Neural progenitor cell (in vitro differentiated cells): ENCODE data around the gene AK1. TPM values are rescaled to one million over a fixed set of nuclear protein-coding genes. Genes with fewer than 3 reads are reported as not detected.
A peak's percentile ranks its signal among the peaks of the same experiment; 100 is the strongest.

Experiments
- DNase-seq: peaks from one replicate; pipeline ENCODE4 v3.0.0-alpha.2; 2016; ENCODE audit warnings: low spot score
- H2AFZ ChIP-seq: fragments of 200-600 bp; sonication (generic); replicated peaks from 2 replicates; pipeline ENCODE4 v1.6.1; 2016; ENCODE audit warnings: antibody characterized with exemption
- H3F3A ChIP-seq: fragments of 200-600 bp; sonication (generic); 2 replicates; pipeline ENCODE4 v1.6.1; 2016; ENCODE audit warnings: antibody characterized with exemption, low read depth
- H3K27ac ChIP-seq: fragments of 200-600 bp; sonication (generic); 2 replicates; pipeline ENCODE4 v1.5.1; 2016; ENCODE audit warnings: mild to moderate bottlenecking
- H3K27me3 ChIP-seq: fragments of 200-600 bp; sonication (generic); 2 replicates; pipeline ENCODE4 v1.6.1; 2016; ENCODE audit warnings: mild to moderate bottlenecking, moderate library complexity
- H3K36me3 ChIP-seq: fragments of 200-600 bp; sonication (generic); 2 replicates; pipeline ENCODE4 v1.5.1; 2016
- H3K4me1 ChIP-seq: fragments of 200-600 bp; sonication (generic); 2 replicates; pipeline ENCODE4 v1.6.1; 2016; ENCODE audit warnings: mixed run types
- H3K4me2 ChIP-seq: fragments of 200-600 bp; sonication (generic); 2 replicates; pipeline ENCODE4 v1.6.1; 2016
- H3K4me3 ChIP-seq: fragments of 200-600 bp; sonication (generic); 2 replicates; pipeline ENCODE4 v1.5.1; 2016
- H3K79me2 ChIP-seq: fragments of 200-600 bp; sonication (generic); 2 replicates; pipeline ENCODE4 v1.6.1; 2016; ENCODE audit warnings: low read depth
- H3K9ac ChIP-seq: fragments of 200-600 bp; sonication (generic); 2 replicates; pipeline ENCODE4 v1.6.1; 2016
- H3K9me3 ChIP-seq: fragments of 200-600 bp; sonication (generic); 2 replicates; pipeline ENCODE4 v1.5.1; 2016; ENCODE audit warnings: low read depth
- H4K20me1 ChIP-seq: fragments of 200-600 bp; sonication (generic); 2 replicates; pipeline ENCODE4 v1.6.1; 2016; ENCODE audit warnings: low read depth
- H3K27ac Mint-ChIP-seq: 3 replicates; pipeline ENCODE4 v1.8.0; 2021; ENCODE audit warnings: mixed read lengths
- H3K27me3 Mint-ChIP-seq: 2 replicates; pipeline ENCODE4 v1.8.0; 2022; ENCODE audit warnings: low read depth, mild to moderate bottlenecking, inconsistent platforms, moderate library complexity, mixed read lengths; ENCODE audit not compliant: insufficient read depth
- H3K36me3 Mint-ChIP-seq: 3 replicates; pipeline ENCODE4 v1.8.0; 2021; ENCODE audit warnings: mixed read lengths
- H3K4me1 Mint-ChIP-seq: 3 replicates; pipeline ENCODE4 v1.8.0; 2021; ENCODE audit warnings: mixed read lengths
- H3K4me3 Mint-ChIP-seq: 3 replicates; pipeline ENCODE4 v1.8.0; 2021; ENCODE audit warnings: mild to moderate bottlenecking, moderate library complexity, mixed read lengths
- H3K9me3 Mint-ChIP-seq: 3 replicates; pipeline ENCODE4 v1.8.0; 2020; ENCODE audit warnings: mixed read lengths
- EZH2 ChIP-seq: fragments of 200-600 bp; sonication (generic); IDR thresholded peaks from 2 replicates; pipeline ENCODE4 v1.6.1; 2017; ENCODE audit warnings: antibody characterized with exemption, mild to moderate bottlenecking, moderate library complexity
- EZH2phosphoT487 ChIP-seq: fragments of 200-600 bp; sonication (generic); IDR thresholded peaks from 2 replicates; pipeline ENCODE4 v1.6.1; 2017; ENCODE audit warnings: antibody characterized with exemption
- total RNA-seq: library from RNA; depleted of rRNA; stranded (reverse); fragments of >200 nt; gene quantifications from 2 replicates; pipeline ENCODE4 v1.2.3, GENCODE V29; 2015; ENCODE audit warnings: low replicate concordance
- TF ChIP-seq, protein P1 (sequence below): fragments of 200-600 bp; sonication (generic); IDR thresholded peaks from 2 replicates; pipeline ENCODE4 v1.5.1; 2017; ENCODE audit warnings: antibody characterized with exemption, mild to moderate bottlenecking

The AK1 gene
- total RNA-seq, 1 donor from 2014 or later, result 25.6 TPM

DNA sequence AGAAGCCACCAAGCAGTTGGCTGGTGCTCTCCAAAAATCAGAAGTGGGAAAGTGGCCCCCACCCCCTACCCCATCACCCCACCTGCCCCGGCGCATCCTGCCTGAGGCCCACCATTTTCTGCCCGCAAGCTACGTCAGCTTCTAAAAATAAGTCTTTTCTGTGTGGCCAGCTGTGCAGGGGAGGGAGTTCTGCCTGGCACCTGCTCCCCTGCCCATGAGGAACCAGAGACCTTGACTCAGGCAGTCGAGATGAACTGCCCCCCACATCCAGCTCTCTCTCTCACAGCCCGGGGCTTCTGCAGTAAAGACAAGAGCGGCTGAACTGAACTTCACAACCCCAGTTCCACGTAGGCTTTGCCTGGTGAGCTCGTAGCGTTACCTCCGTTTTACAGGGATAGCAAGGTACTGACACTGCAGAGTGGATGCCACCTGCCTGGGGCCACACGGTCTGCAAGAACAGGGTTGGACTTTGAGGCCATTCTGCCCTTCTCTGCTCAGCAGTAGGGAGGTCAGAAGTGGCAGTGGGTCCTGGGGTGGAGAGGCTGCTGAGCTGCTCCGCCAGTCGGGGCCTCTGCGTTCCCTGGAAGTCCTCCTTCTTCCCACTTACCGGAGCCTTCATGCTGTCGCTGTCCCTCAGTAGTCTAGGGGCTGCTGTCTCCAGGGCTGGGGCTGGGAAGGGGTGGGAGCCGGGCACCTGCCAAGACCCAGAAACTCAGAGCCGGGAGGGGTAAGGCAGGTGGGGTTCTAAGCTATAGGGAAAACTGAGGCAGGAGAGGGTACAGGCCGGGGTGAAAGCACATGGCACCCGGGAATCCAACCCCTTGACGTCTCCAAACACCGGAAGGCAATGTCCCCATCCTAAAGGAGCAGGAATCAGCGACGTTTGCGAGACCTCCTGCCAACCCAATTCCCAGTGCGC is 38.6 kb upstream of the AK1 start:
- no peaks in the 10 kb centered on the region for H3K79me2 ChIP-seq
- no peak for DNase-seq
- Mint-ChIP-seq H3K27me3 (peaks cover 10% of the 10 kb centered on the region), H3K4me1 (peaks cover 28% of the 10 kb centered on the region), H3K36me3 (no peaks in the 10 kb centered on the region), H3K9me3 (no peaks in the 10 kb centered on the region), H3K4me3 (peak overlapping the region; percentile 85), H3K27ac (no peak overlapping the region)
- H3K4me1 ChIP-seq, result no peaks in the 10 kb centered on the region
- H3K36me3 ChIP-seq, result no peaks in the 10 kb centered on the region
- H3F3A ChIP-seq, result peaks cover 10% of the 10 kb centered on the region
- H3K4me3 ChIP-seq, result peak overlapping the region; percentile 56
- H3K27ac ChIP-seq, result no peak overlapping the region
- H3K9me3 ChIP-seq, result no peaks in the 10 kb centered on the region
- peak overlapping the region; percentile 89 for H3K4me2 ChIP-seq
- peak overlapping the region; percentile 88 for H2AFZ ChIP-seq
- peaks cover 25% of the 10 kb centered on the region for H3K27me3 ChIP-seq
- TF ChIP-seq EZH2phosphoT487, result peak; percentile 32
- TF ChIP-seq, protein P1, sequence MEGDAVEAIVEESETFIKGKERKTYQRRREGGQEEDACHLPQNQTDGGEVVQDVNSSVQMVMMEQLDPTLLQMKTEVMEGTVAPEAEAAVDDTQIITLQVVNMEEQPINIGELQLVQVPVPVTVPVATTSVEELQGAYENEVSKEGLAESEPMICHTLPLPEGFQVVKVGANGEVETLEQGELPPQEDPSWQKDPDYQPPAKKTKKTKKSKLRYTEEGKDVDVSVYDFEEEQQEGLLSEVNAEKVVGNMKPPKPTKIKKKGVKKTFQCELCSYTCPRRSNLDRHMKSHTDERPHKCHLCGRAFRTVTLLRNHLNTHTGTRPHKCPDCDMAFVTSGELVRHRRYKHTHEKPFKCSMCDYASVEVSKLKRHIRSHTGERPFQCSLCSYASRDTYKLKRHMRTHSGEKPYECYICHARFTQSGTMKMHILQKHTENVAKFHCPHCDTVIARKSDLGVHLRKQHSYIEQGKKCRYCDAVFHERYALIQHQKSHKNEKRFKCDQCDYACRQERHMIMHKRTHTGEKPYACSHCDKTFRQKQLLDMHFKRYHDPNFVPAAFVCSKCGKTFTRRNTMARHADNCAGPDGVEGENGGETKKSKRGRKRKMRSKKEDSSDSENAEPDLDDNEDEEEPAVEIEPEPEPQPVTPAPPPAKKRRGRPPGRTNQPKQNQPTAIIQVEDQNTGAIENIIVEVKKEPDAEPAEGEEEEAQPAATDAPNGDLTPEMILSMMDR, result no peak
- no peaks in the 10 kb centered on the region for H4K20me1 ChIP-seq
- H3K9ac ChIP-seq, result no peak overlapping the region

DNA sequence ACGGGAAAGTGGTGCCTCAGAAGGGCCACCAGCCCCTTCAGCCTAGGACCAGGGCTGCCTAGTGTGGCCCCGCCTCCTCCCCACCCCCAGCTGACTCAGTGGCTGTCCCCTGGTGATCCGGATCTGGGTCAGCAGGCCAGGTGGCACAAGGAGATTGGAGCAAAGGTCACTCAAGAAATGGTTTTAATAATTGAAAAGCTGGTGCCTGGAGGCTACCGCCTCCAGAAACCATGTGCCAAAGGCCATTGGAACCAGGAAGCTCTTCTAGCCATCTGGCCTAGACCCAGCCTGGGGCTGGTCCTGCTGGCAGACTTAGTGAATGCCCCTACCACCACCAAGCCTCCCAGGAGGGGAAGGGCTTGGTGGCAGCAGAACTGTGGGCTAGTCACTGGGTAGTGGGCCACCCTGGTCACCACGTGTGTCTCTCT is 37.9 kb upstream of the AK1 start:
- Histone ChIP-seq H3K27me3 (peaks cover 23% of the 10 kb centered on the region), H3K36me3 (no peaks in the 10 kb centered on the region), H3K4me1 (no peaks in the 10 kb centered on the region), H2AFZ (no peak overlapping the region), H3F3A (peaks cover 10% of the 10 kb centered on the region), H4K20me1 (no peaks in the 10 kb centered on the region), H3K4me2 (no peak overlapping the region), H3K9ac (no peak overlapping the region), H3K9me3 (no peaks in the 10 kb centered on the region), H3K79me2 (no peaks in the 10 kb centered on the region), H3K4me3 (no peak overlapping the region), H3K27ac (no peak overlapping the region)
- peaks cover 6% of the 10 kb centered on the region for H3K27me3 Mint-ChIP-seq
- DNase-seq, result no peak
- no peak overlapping the region for H3K4me3 Mint-ChIP-seq
- H3K9me3 Mint-ChIP-seq, result no peaks in the 10 kb centered on the region
- H3K36me3 Mint-ChIP-seq, result no peaks in the 10 kb centered on the region
- no peak for TF ChIP-seq EZH2
- TF ChIP-seq, protein P1, result no peak
- TF ChIP-seq EZH2phosphoT487, result no peak
- H3K27ac Mint-ChIP-seq, result no peak overlapping the region
- H3K4me1 Mint-ChIP-seq, result peaks cover 34% of the 10 kb centered on the region

DNA sequence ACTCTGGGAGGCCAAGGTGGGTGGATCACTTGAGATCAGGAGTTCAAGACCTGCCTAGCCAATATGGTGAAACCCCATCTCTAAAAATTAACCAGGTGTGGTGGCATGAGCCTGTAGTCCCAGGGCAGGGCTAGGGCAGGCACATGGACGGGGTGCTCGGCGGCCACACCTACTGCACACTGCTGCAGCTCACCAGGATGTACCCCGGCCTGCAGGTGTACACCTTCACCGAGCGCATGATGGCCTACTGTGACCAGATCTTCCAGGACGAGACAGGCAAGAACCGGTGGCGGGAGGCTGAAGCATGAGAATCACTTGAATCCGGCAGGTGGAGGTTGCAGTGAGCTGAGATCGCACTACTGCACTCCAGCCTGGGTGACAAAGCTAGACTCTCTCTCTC is 36.2 kb upstream of the AK1 start:
- Mint-ChIP-seq H3K36me3 (no peaks in the 10 kb centered on the region), H3K27me3 (peaks cover 8% of the 10 kb centered on the region)
- TF ChIP-seq, protein P1, result no peak
- TF ChIP-seq EZH2phosphoT487, result no peak
- TF ChIP-seq EZH2, result no peak

More for the DNA sequence above, 36.2 kb upstream of the AK1 start:
- no peaks in the 10 kb centered on the region for H3K9me3 Mint-ChIP-seq
- Histone ChIP-seq H3K79me2 (no peaks in the 10 kb centered on the region), H3K9me3 (no peaks in the 10 kb centered on the region), H3F3A (peaks cover 10% of the 10 kb centered on the region), H3K27ac (no peak overlapping the region), H3K4me3 (no peak overlapping the region), H3K4me2 (no peak overlapping the region), H3K27me3 (peaks cover 23% of the 10 kb centered on the region), H2AFZ (no peak overlapping the region), H3K4me1 (no peaks in the 10 kb centered on the region), H4K20me1 (no peaks in the 10 kb centered on the region), H3K36me3 (no peaks in the 10 kb centered on the region), H3K9ac (no peak overlapping the region)
- no peak overlapping the region for H3K27ac Mint-ChIP-seq
- DNase-seq, result no peak
- peaks cover 29% of the 10 kb centered on the region for H3K4me1 Mint-ChIP-seq
- no peak overlapping the region for H3K4me3 Mint-ChIP-seq
